ENCODE measurements around the gene TAOK3.
"Not testable (repeated sequence)": the region's sequence is repeated elsewhere in the genome, so short reads cannot be mapped to it uniquely, and the experiment has no call there.

The TAOK3 gene

DNA sequence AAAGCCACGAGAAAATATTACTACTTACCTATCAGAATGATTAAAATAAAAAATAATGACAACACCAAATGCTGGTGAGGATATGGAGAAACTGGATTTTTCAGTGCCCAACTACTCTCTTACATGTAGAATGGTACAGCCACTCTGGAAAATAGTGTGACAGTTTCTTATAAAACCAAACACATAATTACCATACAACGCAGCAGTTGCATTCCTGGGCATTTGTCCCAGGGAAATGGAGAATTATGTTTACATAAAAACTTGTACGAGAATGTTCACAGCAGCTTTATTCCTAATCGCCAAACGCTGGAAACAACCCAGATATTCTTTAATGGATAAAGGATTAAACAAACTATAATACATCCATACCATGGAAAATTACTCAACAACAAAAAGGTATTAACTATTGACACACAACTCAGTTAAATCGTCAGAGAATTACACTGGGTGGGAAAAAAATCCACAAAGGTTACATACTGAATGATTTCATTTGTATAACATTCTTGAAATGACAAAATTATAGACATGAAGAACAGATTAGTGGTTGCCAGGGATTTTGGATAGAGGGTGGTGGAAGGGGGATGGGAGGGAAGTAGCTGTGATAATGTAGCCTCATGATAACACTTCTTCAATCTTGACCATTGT, 35.4 kb downstream of the TAOK3 start:
- DNase-seq (ENCODE audit: low read depth) = no peak

DNA sequence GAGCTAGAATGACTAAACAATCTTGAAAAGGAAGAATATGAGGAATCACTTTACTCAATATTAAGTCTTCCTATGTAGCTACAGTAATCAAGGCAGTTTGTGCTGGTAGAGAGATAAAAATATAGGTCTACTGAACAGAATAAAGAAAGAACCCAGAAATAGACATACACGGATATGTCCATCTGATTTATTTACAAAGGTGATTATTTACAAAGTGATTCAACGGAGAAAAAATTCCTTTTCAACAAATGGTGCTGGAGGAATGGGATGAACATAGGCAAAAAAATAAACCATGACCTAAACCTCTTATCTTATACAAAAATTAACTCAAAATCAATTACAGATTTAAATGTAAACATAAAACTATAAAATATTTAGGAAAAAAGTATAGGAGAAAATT, 36.6 kb downstream of the TAOK3 start:
- DNase-seq (ENCODE audit: low read depth) = no peak

DNA sequence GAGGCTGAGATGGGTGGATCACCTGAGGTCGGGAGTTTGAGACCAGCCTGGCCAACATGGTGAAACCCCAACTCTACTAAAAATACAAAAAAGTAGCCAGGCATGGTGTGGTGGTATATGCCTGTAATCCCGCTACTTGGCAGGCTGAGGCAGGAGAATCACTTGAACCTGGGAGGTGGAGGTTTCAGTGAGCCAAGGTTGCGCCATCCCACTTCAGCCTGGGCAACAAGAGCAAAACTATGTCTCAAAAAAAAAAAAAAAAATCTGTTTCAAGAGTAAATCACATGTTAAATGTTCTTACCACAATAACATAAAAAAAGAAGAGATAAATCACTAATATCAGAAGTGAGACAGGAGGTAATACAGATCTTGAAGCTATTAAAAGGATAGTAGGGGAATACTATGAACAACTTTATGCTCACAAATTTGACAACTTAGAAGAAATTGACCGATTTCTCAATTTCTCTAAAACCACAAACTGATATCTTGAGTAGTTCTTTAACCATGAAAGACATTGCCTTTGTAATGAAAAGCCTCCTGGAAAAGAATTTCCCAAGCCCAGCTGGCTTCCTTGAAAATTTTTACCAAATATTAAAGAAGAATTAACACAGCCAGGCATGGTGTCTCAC, 37.7 kb downstream of the TAOK3 start:
- DNase-seq (ENCODE audit: low read depth) = no peak

DNA sequence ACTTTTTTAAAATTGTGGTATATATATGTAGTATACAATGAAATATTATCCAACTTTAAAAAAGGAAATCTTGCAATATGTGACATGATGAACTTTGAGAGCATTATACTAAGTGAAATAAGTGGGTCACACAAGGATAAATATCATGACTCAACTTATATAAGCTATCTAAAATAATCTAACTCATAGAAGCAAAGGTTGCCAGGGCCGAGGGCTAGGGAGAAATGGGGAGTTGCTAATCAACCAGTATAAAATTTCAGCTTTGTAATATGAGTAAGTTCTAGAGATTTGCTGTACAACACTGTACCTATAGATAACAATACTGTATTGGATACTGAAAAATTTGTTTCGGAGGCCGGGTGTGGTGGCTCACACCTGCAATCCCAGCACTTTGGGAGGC, 38.5 kb downstream of the TAOK3 start:
- no peak for DNase-seq (ENCODE audit: low read depth)

DNA sequence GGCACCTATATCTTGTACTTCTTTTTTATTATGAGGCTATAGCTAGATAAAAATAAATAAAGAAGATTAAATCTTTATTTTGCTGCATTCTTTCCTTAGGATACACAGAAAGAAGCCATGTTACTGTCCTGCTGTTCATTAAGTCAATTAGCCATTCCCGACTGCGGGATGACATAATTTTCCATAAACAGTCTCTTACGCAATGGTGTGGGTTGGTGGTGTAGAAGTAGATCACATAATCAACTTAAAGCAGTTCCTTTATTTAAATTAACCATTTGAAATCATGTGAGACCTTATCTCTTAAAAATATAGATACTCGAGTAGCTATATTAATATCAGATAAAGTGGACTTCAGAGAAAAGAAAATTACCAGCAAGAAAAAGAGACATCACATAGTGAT, 40.2 kb downstream of the TAOK3 start:
- DNase-seq (ENCODE audit: low read depth) = no peak

DNA sequence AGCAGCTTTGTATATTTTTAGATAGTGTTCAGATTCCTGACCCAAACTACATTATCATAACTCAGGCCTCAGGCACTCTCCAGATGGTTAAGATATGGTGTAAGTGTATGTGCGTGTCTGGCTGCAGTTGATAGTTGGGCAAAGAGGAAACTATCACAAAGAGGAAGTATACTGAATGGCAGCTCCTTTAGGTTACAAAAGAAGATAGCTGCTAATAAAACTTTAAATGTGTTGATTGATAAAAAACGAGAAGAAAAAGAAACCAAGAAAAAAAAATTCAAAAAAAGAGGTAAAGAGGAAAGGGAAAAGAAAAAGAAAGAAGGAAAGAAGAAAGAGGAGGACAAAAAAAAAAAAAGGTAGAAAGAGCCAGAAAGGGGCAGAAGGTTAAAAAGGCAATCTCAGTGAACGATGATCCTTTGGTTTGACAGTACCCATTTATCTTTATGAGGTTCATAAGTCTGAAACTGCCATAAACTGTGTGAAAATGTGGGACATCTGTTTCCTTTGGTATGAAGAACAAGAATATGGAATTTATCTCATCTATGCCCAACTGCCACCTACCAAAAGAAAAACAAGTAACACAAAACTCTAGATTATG, 42.2 kb downstream of the TAOK3 start:
- no peak for DNase-seq (ENCODE audit: low read depth)

DNA sequence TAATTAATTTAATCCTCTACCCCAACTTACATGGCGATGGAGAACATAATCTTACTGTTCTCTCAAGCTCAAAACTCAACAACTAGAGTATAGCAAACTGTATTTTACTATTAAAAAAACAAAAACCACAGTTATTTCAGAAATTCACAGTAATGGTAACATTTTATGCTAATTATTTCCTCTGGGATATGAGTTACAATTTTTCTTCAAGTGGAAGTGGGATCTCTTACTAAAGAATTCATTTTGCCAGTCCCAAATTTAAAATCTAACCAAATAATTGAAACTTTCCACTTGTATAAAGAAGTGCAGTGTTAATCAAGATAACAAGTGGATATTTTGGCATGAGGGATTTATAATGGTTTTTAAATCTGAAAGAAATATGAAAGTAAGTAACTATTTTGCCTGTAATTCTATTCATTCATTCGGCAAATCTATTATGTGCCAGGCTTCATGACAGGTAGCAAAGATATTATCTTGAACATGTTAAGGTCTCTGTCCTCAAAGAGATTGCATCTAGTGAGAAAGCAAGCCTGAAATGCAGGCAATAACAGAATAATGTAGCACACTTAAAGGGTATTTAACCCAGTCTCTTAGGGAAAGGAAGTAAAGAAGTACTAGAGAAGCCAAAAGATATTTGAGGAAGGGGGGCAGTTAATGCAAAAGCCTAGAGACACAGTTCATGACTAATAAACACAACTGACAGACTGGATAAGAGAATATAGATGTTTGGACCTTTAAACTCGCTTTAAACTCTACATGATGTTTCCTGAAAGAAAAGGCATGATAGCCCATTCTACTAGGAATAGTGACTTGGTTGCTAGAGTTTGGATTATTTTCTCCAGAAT, 44.0 kb downstream of the TAOK3 start:
- no peak for DNase-seq (ENCODE audit: low read depth)

DNA sequence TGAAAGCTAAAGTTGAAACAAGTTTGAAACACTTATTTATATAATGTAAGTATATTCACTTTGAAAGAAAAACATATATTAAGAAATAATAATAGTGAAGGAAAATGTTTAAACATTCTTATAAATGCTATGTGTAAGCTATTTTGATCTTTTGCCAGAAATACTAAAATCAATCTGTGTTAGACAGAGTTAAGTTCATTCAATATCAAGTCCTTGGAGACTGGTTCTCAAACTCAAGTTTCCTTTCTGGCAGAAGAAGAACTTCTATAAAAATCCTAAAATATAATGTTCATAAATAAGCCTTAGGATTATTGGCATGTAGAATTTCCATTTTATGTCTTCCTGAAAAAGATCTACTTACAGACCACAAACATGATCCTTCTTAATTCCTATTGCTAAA, 45.3 kb downstream of the TAOK3 start:
- no peak for DNase-seq (ENCODE audit: low read depth)

DNA sequence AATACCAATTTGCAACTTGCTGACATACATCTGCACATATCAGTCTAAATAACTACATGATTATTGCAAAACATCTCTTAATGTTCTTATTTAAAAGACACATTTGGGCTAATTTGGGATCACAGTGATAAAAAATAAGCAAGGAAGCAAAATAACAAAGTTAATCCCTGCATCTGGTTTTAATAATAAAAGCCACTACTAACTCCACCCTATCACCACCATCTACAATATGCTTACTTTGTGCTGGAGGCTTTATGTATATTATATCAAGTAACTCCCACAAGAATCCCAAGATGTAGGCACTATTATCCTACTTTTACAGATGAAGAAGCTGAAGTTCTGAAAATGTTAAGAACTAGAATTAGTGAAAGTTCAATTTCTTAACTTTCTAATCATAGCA, 45.7 kb downstream of the TAOK3 start:
- no peak for DNase-seq (ENCODE audit: low read depth)

DNA sequence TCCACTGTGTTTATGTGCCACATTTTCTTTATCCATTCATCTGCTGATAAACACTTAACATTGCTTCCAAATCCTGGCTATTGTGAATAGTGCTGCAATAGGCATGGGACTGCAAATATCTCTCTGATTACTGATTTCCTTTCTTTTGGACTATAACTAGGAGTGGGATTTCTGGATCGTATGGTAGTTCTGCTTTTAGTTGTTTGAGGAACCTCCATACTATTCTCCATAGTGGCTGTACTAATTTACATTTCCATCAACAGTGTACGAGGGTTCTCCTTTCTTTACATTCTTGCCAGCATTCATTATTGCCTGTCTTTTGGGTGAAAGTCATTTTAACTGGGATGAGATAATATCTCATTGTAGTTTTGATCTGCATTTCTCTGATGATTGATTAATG, 47.6 kb downstream of the TAOK3 start:
- DNase-seq (ENCODE audit: low read depth) = no peak

DNA sequence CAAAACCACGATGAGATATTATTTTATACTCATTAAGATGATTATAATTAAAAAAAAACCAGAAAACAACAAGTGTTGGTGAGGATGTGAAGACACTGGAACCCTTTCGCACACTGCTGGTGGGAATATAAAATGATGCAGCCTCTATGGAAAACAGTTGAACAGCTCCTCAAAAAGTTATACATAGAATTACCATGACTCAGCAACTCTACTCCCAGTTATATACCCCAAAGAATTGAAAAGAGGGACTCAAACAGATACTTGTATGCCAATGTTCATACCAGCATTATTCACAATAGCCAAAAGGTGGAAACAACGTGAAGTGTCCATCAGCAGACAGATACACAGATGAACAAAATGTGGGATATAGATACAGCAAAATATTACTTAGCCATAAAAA, 53.1 kb downstream of the TAOK3 start:
- DNase-seq (ENCODE audit: low read depth) = no peak

DNA sequence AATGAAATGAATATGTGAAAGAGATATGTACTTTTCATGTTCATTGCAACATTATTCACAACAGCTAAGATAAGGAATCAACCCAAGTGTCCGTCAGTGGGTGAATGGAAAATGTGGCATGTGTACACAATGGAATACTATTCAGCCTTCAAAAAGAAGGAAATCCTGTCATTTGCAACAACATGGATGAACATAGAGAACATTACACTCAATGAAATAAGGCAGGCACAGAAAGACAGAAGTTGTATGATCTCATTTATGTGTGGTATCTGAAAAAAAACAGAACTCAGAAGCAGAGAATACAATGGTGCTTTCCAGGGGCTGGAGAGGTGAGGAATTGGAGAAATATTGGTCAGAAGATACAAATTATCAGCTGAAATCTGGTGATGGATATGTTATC, 54.0 kb downstream of the TAOK3 start:
- DNase-seq (ENCODE audit: low read depth) = no peak

DNA sequence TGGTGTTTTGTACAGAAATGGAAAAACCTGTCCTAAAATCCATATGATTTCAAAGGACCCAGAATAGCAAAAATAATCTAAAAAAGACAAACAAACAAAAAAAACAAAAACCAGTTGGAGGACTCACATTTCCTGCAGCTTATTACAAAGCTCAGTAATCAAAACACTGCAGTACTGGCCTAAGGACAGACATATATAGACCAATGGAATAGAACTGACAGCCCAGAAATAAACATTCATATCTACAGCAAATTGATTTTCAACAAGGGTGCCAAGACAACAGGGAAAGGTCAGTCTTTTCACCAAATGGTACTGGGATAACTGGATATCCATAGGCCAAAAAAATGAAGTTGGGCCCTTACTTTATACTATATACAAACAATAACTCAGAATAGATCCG, 55.0 kb downstream of the TAOK3 start:
- DNase-seq (ENCODE audit: low read depth) = no peak

DNA sequence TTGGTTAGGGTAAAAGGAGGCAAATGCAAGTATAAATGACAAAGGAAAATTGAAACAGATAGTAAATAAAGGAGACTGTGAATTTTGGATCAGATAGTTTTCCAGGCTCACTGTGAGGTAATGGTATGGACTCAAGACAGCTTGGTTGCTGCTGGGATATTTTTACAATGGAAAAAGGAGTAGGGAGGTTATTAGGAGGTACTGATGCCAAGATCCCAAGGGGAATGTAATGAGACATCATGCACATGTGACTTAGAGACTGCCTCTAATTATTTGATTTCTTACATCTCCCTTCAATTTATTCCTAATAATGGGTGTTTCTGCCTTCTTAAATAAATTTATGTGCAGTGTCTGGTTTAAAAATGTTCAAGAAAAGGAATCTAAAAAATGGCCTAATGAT, 56.9 kb downstream of the TAOK3 start:
- DNase-seq (ENCODE audit: low read depth) = no peak

DNA sequence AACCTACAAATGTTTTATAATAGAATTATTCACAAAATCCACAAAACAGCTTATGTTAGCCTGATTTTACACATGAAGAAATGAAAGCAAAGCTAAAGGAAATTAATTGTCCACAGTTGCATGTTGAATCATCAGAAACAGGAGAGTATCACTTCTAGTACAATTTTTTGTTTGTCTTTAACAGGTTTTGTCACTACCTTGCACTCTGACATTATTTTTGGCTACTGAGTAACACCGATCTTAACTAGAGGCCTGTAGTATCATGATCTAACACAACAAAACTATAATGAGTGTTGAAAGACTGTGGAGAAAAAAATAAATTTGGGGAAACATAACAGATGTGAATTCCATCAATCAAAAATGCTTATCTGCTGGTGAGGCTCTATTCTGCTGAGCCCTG, 60.1 kb downstream of the TAOK3 start:
- no peak for DNase-seq (ENCODE audit: low read depth)

DNA sequence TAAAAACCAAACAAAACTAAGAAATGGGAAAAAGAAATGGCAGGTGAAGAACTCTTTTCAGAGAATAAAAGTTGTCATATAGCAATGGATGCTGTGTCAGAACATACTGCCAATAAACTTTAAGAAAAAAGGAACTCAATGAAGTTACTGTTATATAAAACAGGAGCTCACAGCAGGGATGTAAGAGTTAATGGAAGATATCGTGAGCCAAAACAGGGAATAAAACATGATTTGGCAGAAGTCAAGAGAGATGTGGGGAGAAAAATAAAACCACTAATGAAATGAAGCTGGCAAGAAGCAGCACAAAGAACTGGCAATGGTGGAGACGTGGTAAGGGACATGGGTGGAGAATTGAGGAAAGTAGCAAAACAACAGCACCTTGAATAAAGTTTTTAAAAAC, 61.0 kb downstream of the TAOK3 start:
- no peak for DNase-seq (ENCODE audit: low read depth)

DNA sequence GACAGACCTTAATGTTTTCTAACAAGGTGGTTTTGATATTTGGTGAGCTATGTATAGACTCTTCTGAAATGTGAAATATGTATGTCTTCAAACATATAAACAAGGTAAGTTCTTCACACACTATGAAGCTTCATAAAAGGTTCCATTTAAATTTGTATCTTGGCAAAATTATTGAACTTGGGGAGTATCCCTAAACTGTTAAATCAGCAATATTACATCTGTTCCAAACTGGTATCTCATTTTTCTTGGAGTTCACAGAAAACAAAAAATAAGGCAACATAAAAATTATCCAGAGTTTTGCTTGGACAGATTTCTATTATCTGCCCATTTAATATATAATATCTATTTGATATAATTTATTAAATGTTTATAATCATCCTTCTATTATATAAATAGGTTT, 62.4 kb downstream of the TAOK3 start:
- no peak for DNase-seq (ENCODE audit: low read depth)

DNA sequence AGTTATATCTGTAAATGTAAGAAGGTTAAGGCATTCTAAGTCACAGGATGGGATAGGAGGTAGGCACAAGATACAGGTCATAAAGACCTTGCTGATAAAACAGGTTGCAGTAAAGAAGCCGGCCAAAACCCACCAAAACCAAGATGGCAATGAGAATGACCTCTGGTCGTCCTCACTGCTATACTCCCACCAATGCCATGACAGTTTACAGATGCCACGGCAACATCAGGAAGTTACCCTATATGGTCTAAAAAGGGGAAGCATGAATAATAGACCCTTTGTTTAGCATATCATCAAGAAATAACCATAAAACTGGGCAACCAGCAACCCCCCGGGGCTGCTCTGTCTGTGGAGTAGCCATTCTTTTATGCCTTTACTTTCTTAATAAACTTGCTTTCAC, 64.7 kb downstream of the TAOK3 start:
- not testable (repeated sequence) for DNase-seq (ENCODE audit: low read depth)

DNA sequence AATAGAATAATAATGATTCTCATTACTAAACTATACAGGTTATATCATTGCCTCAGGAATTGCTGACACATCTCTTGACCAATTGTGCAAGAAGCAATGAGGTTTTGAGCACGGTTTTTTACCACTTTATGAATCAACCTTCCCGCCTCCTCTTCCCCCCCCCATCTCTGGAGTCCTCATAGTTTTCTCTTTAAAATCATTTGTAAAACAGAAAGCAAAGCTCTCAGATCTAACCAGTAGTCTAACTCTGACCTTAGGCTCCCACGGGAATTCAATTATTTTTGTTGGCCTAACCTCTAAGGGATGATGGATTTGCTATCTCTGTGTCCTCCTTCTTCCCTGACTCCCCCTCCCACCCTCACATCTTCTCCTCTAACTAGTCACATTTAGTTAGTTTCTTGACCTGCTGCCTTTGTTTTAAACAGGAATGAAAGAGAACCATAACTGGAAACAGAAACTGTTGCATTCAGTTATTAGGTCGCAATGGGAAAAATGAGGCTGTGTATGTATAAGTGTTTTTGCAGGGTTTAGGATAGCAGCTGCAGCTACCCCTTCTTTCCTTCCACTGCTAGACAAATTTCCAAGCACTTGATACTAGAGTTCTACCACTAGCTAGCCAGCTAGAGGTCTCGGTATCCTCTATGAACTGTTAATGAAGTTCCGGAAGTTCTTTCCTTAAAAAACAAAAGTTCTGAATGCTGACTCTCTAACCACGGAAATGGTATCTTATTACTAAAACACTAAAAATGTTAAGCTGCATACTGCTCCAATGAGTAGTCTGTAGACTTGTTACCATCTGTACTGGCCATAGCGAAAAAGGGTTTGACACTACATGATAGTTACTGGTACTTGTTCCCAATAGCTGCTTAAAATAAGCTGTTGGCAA, 65.4 kb downstream of the TAOK3 start:
- peak; percentile 73 for DNase-seq (ENCODE audit: low read depth)

DNA sequence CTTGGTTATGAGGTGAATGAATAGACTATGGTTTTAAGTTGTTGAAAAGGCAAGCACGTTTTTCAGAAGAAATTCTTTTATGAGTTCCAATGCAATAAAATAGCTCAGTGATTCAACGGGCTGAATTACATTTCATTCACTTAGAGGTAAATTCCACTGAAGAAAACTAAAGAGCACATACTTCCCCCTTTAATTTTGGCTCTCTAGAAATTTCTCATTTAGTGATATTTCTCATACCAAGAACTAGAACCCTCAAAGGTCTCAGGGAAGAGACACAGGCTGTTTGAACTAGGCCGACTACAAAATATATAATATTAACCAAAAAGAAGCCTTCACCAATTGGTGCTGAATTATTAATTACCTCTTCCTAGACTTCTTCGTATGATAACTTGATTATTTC, 68.6 kb downstream of the TAOK3 start:
- no peak for DNase-seq (ENCODE audit: low read depth)

DNA sequence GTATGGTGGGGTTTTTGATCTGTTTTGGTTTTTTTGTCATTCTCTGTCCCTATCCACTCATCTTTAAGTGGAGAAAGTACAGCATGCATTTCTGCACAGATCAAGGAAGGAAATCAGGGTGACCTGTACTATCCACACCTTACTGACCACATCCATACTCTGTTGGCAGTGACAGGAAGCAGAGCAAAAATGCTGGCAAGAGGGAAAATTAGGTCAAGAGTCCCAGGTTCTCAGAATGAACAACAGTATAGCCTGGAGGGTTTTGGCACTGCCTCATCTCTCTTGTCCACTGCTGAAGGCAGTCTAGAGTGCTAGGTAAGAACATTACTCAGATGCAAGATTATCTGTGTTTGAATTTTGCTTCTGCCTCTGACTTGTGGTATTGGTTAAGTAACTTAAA, 70.7 kb downstream of the TAOK3 start:
- peak; percentile 18 for DNase-seq (ENCODE audit: low read depth)
